Caco-2 (cell line): ENCODE data around the gene HMGXB4. TPM values are rescaled to one million over a fixed set of nuclear protein-coding genes. Genes with fewer than 3 reads are reported as not detected.

Source experiments
- BruUV-seq: library from RNA; stranded (reverse); fragments of 400-500 nt; replicated peaks from 2 replicates; lab custom pipeline; 2021; lab: Mats Ljungman, UMichigan
- CTCF ChIA-PET: fragments of 300-600 bp; sonication (Branson Sonifier 250); formaldehyde crosslinking; loops from one replicate; lab custom pipeline; 2022; ENCODE audit warnings: antibody characterized with exemption; lab: Charles Lee
- POLR2A ChIA-PET: fragments of 300-600 bp; sonication (Branson Sonifier 250); formaldehyde crosslinking; loops from one replicate; lab custom pipeline; 2022; ENCODE audit warnings: antibody characterized with exemption; lab: Charles Lee
- DNase-seq, 2 experiments: peaks; one replicate each; pipeline versions ENCODE4 v3.0.0 to v3.0.0-alpha.2; 2020 to 2022
- H3K27me3 ChIP-seq: replicated peaks from 2 replicates; pipeline ENCODE4 v1.6.0; 2011; ENCODE audit warnings: low read length; ENCODE audit not compliant: control insufficient read depth, insufficient read depth
- H3K36me3 ChIP-seq: 2 replicates; pipeline ENCODE4 v1.5.1; 2011; ENCODE audit warnings: low read length; ENCODE audit not compliant: control insufficient read depth, insufficient read depth
- H3K4me1 ChIP-seq: fragments of 250-450 bp; sonication (Bioruptor Pico); 2 replicates; pipeline ENCODE4 v1.5.1; 2020; ENCODE audit warnings: mild to moderate bottlenecking
- H3K4me3 ChIP-seq: 2 replicates; pipeline ENCODE4 v1.5.1; 2011; ENCODE audit warnings: low read depth, mild to moderate bottlenecking, control low read depth, low read length
- H3K9me3 ChIP-seq: fragments of 250-450 bp; sonication (Bioruptor Pico); 2 replicates; pipeline ENCODE4 v1.5.1; 2020; ENCODE audit warnings: mild to moderate bottlenecking, moderate library complexity
- H3K27ac Mint-ChIP-seq: one replicate; pipeline ENCODE4 v1.8.0; 2022; ENCODE audit warnings: mixed read lengths; ENCODE audit not compliant: unreplicated experiment
- H3K27me3 Mint-ChIP-seq: one replicate; pipeline ENCODE4 v1.8.0; 2022; ENCODE audit warnings: mixed read lengths; ENCODE audit not compliant: insufficient read depth, unreplicated experiment
- H3K36me3 Mint-ChIP-seq: one replicate; pipeline ENCODE4 v1.8.0; 2022; ENCODE audit warnings: mild to moderate bottlenecking, mixed read lengths; ENCODE audit not compliant: insufficient read depth, unreplicated experiment
- H3K4me1 Mint-ChIP-seq: one replicate; pipeline ENCODE4 v1.8.0; 2022; ENCODE audit warnings: low read depth, mixed read lengths; ENCODE audit not compliant: unreplicated experiment
- H3K4me3 Mint-ChIP-seq: one replicate; pipeline ENCODE4 v1.8.0; 2022; ENCODE audit warnings: mild to moderate bottlenecking, moderate library complexity, mixed read lengths; ENCODE audit not compliant: unreplicated experiment
- H3K9me3 Mint-ChIP-seq: one replicate; pipeline ENCODE4 v1.8.0; 2022; ENCODE audit warnings: mixed read lengths; ENCODE audit not compliant: unreplicated experiment
- CTCF ChIP-seq, 2 experiments: fragments of 200-600 bp in 1 of 2; IDR thresholded peaks; 1 replicate in 1 of 2; 2 replicates in 1 of 2; pipeline versions ENCODE4 v1.5.1 to v1.8.0; 2011 to 2022; ENCODE audit warnings: antibody characterized with exemption in 1 of 2, control low read depth in 1 of 2, inconsistent platforms in 1 of 2, low read depth in 1 of 2, low read length in 1 of 2, mild to moderate bottlenecking in 1 of 2, moderate library complexity in 1 of 2; ENCODE audit not compliant: insufficient read depth in 1 of 2, severe bottlenecking in 1 of 2, unreplicated experiment in 1 of 2
- intact Hi-C: fragments of 100-400 bp; cut with micrococcal nuclease; formaldehyde crosslinking; loops from one replicate; pipeline ENCODE4 v1.10.0; 2022; ENCODE audit not compliant: unreplicated experiment
- total RNA-seq: library from RNA; stranded (reverse); gene quantifications from 2 replicates; pipeline ENCODE4 v1.2.3, GENCODE V29; 2022

The HMGXB4 gene
- total RNA-seq, 1 experiment from 2014 or later, result 22.3 TPM

- no peak overlapping the region for H3K4me3 ChIP-seq
- H3K27me3 ChIP-seq, result no peaks in the 10 kb centered on the region
- no peaks in the 10 kb centered on the region for H3K9me3 ChIP-seq
- no peaks in the 10 kb centered on the region for H3K4me1 ChIP-seq
- POLR2A ChIA-PET, result no interaction called here
- TF ChIP-seq CTCF (IDR thresholded peaks at IDR 0.05; ENCODE audit: insufficient read depth in 1 of 2, low read depth in 1 of 2, low read length in 1 of 2, severe bottlenecking in 1 of 2, unreplicated experiment in 1 of 2), result no peak
- Mint-ChIP-seq H3K27me3 (no peaks in the 10 kb centered on the region), H3K4me1 (no peaks in the 10 kb centered on the region), H3K36me3 (peaks cover 16% of the 10 kb centered on the region), H3K9me3 (no peaks in the 10 kb centered on the region), H3K4me3 (no peak overlapping the region), H3K27ac (no peak overlapping the region)
- intact Hi-C loops, result no loop called here
- BruUV-seq, result no TSS peak
- CTCF ChIA-PET, result no interaction called here
- no peak for DNase-seq
- H3K36me3 ChIP-seq, result peaks cover 2% of the 10 kb centered on the region
Observed at GRCh38 chr22:35332278-35332677, 75.0 kb downstream of the HMGXB4 start.

GRCh38 chr22:35333220-35333619 is 75.9 kb downstream of the HMGXB4 start:
- no peak for TF ChIP-seq CTCF (IDR thresholded peaks at IDR 0.05; ENCODE audit: insufficient read depth in 1 of 2, low read depth in 1 of 2, low read length in 1 of 2, severe bottlenecking in 1 of 2, unreplicated experiment in 1 of 2)
- Mint-ChIP-seq H3K4me1 (no peaks in the 10 kb centered on the region), H3K4me3 (no peak overlapping the region), H3K9me3 (no peaks in the 10 kb centered on the region), H3K27me3 (no peaks in the 10 kb centered on the region), H3K36me3 (peaks cover 15% of the 10 kb centered on the region), H3K27ac (no peak overlapping the region)
- POLR2A ChIA-PET, result no interaction called here
- no peaks in the 10 kb centered on the region for H3K4me1 ChIP-seq
- no peak for DNase-seq
- no peaks in the 10 kb centered on the region for H3K27me3 ChIP-seq
- peaks cover 2% of the 10 kb centered on the region; the same call in 1 of the 2 replicates for H3K36me3 ChIP-seq
- no peaks in the 10 kb centered on the region for H3K9me3 ChIP-seq
- H3K4me3 ChIP-seq, result no peak overlapping the region
- CTCF ChIA-PET, result no interaction called here
- BruUV-seq, result no TSS peak
- intact Hi-C loops, result no loop called here

- Histone ChIP-seq H3K36me3 (peaks cover 2% of the 10 kb centered on the region), H3K9me3 (no peaks in the 10 kb centered on the region), H3K27me3 (no peaks in the 10 kb centered on the region), H3K4me3 (no peak overlapping the region), H3K4me1 (no peaks in the 10 kb centered on the region)
- TF ChIP-seq CTCF (IDR thresholded peaks at IDR 0.05; ENCODE audit: insufficient read depth in 1 of 2, low read depth in 1 of 2, low read length in 1 of 2, severe bottlenecking in 1 of 2, unreplicated experiment in 1 of 2), result no peak
- no peak overlapping the region for H3K4me3 Mint-ChIP-seq
- no peaks in the 10 kb centered on the region for H3K27me3 Mint-ChIP-seq
- CTCF ChIA-PET, result no interaction called here
- no peaks in the 10 kb centered on the region for H3K4me1 Mint-ChIP-seq
- peaks cover 15% of the 10 kb centered on the region for H3K36me3 Mint-ChIP-seq
- POLR2A ChIA-PET, result no interaction called here
- intact Hi-C loops, result no loop called here
- no peak overlapping the region for H3K27ac Mint-ChIP-seq
- DNase-seq, result no peak
- BruUV-seq, result no TSS peak
- H3K9me3 Mint-ChIP-seq, result no peaks in the 10 kb centered on the region
Observed at GRCh38 chr22:35334004-35334403, 76.7 kb downstream of the HMGXB4 start.
